ENCODE data around the gene CITED2.

GRCh38 chr6:139323511-139324300 lies 50.7 kb downstream of the CITED2 start:
- TF ChIP-seq CTCF (IDR thresholded peaks at IDR 0.05), result no peak
- TF ChIP-seq POLR2A (IDR thresholded peaks at IDR 0.05), result no peak
- peak; percentile 17 to 21 for TF ChIP-seq POLR2AphosphoS5 (IDR thresholded peaks at IDR 0.05; ENCODE audit: insufficient read depth in 1 of 2, low read depth in 1 of 2)

Data from vagina (tissue), 2 donors.